Chondrocyte (in vitro differentiated cells): Measurements from ENCODE around the gene SASS6. TPM values are rescaled to one million over a fixed set of nuclear protein-coding genes. Genes with fewer than 3 reads are reported as not detected.

Experiments used
- DNase-seq: peaks from one replicate; pipeline ENCODE4 v3.0.0; 2021; ENCODE audit warnings: mixed read lengths, low spot score
- H3K27ac Mint-ChIP-seq: one replicate; pipeline ENCODE4 v1.8.0; 2021; ENCODE audit warnings: mild to moderate bottlenecking, moderate library complexity, mixed read lengths; ENCODE audit not compliant: unreplicated experiment
- H3K27me3 Mint-ChIP-seq: 2 replicates; pipeline ENCODE4 v1.8.0; 2021; ENCODE audit warnings: low read depth, mixed read lengths
- H3K36me3 Mint-ChIP-seq: 2 replicates; pipeline ENCODE4 v1.8.0; 2021; ENCODE audit warnings: low read depth, mixed read lengths
- H3K4me1 Mint-ChIP-seq: 2 replicates; pipeline ENCODE4 v1.8.0; 2021; ENCODE audit warnings: low read depth, mild to moderate bottlenecking, mixed read lengths
- H3K4me3 Mint-ChIP-seq: one replicate; pipeline ENCODE4 v1.8.0; 2021; ENCODE audit warnings: mild to moderate bottlenecking, moderate library complexity, mixed read lengths; ENCODE audit not compliant: unreplicated experiment
- H3K9me3 Mint-ChIP-seq: 2 replicates; pipeline ENCODE4 v1.8.0; 2021; ENCODE audit warnings: low read depth, mixed read lengths
- CTCF ChIP-seq: fragments of 200-600 bp; sonication (generic); IDR thresholded peaks from 2 replicates; pipeline ENCODE4 v1.5.0; 2021; ENCODE audit warnings: antibody characterized with exemption, mild to moderate bottlenecking, moderate library complexity
- total RNA-seq: library from RNA; stranded (reverse); gene quantifications from 3 replicates; pipeline ENCODE4 v1.2.1, GENCODE V29; 2021

Gene SASS6
- total RNA-seq, 1 donor from 2014 or later: 2.3 TPM

- Mint-ChIP-seq H3K27me3 (no peaks in the 10 kb centered on the region), H3K4me3 (no peak overlapping the region), H3K27ac (peak overlapping the region; percentile 9), H3K9me3 (no peaks in the 10 kb centered on the region), H3K36me3 (peaks cover 1% of the 10 kb centered on the region), H3K4me1 (peaks cover 8% of the 10 kb centered on the region)
- no peak for DNase-seq
- TF ChIP-seq CTCF: no peak
Measured at GRCh38 chr1:100164216-100164615, 31.5 kb upstream of the SASS6 start.

GRCh38 chr1:100162881-100163280, 30.2 kb upstream of the SASS6 start:
- H3K4me1 Mint-ChIP-seq: peaks cover 8% of the 10 kb centered on the region

GRCh38 chr1:100152271-100152670, 19.5 kb upstream of the SASS6 start:
- no peaks in the 10 kb centered on the region for H3K9me3 Mint-ChIP-seq
- H3K36me3 Mint-ChIP-seq: peaks cover 9% of the 10 kb centered on the region
- H3K27ac Mint-ChIP-seq: no peak overlapping the region
- H3K4me1 Mint-ChIP-seq: no peaks in the 10 kb centered on the region
- H3K4me3 Mint-ChIP-seq: no peak overlapping the region
- DNase-seq: no peak
- no peaks in the 10 kb centered on the region for H3K27me3 Mint-ChIP-seq
- TF ChIP-seq CTCF: no peak

More at GRCh38 chr1:100162881-100163280, 30.2 kb upstream of the SASS6 start:
- Mint-ChIP-seq H3K27ac (no peak overlapping the region), H3K9me3 (no peaks in the 10 kb centered on the region), H3K4me3 (no peak overlapping the region), H3K27me3 (no peaks in the 10 kb centered on the region), H3K36me3 (peaks cover 1% of the 10 kb centered on the region)
- no peak for DNase-seq
- no peak for TF ChIP-seq CTCF

GRCh38 chr1:100151679-100152078, 18.9 kb upstream of the SASS6 start:
- H3K27me3 Mint-ChIP-seq: no peaks in the 10 kb centered on the region
- peaks cover 10% of the 10 kb centered on the region for H3K36me3 Mint-ChIP-seq
- no peak for DNase-seq
- TF ChIP-seq CTCF: no peak
- H3K9me3 Mint-ChIP-seq: no peaks in the 10 kb centered on the region
- H3K4me1 Mint-ChIP-seq: no peaks in the 10 kb centered on the region
- no peak overlapping the region for H3K4me3 Mint-ChIP-seq
- H3K27ac Mint-ChIP-seq: no peak overlapping the region

GRCh38 chr1:100147875-100148274, 15.1 kb upstream of the SASS6 start:
- H3K9me3 Mint-ChIP-seq: no peaks in the 10 kb centered on the region
- H3K36me3 Mint-ChIP-seq: peaks cover 24% of the 10 kb centered on the region
- no peak for DNase-seq
- no peak for TF ChIP-seq CTCF
- no peak overlapping the region for H3K27ac Mint-ChIP-seq
- no peak overlapping the region for H3K4me3 Mint-ChIP-seq
- no peaks in the 10 kb centered on the region for H3K27me3 Mint-ChIP-seq
- H3K4me1 Mint-ChIP-seq: peaks cover 4% of the 10 kb centered on the region
